ENCODE results near the gene GSTA4.

Gene GSTA4

GRCh38 chr6:52985228-52985627 is 9.9 kb downstream of the GSTA4 start:
- no peaks in the 10 kb centered on the region for H3K9me3 ChIP-seq (ENCODE audit: control insufficient read depth, insufficient read depth, low read depth, low read length)
- 0 out of 2 replicates have a peak, but pooled peaks cover under 1% of the 10 kb centered on the region for H3K4me1 ChIP-seq (ENCODE audit: control insufficient read depth, insufficient read depth, low read length)
- TF ChIP-seq SP7 (tag by site-specific recombination; IDR thresholded peaks at IDR 0.05) = no peak
- no peak for TF ChIP-seq ZFP37 (tag by site-specific recombination; IDR thresholded peaks at IDR 0.05)
- TF ChIP-seq ZNF561 (tag by site-specific recombination; IDR thresholded peaks at IDR 0.05; ENCODE audit: borderline replicate concordance) = no peak
- no peak for TF ChIP-seq ZSCAN30 (tag by site-specific recombination; IDR thresholded peaks at IDR 0.05)
- TF ChIP-seq, protein P1, sequence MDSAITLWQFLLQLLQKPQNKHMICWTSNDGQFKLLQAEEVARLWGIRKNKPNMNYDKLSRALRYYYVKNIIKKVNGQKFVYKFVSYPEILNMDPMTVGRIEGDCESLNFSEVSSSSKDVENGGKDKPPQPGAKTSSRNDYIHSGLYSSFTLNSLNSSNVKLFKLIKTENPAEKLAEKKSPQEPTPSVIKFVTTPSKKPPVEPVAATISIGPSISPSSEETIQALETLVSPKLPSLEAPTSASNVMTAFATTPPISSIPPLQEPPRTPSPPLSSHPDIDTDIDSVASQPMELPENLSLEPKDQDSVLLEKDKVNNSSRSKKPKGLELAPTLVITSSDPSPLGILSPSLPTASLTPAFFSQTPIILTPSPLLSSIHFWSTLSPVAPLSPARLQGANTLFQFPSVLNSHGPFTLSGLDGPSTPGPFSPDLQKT (IDR thresholded peaks at IDR 0.05; ENCODE audit: borderline replicate concordance, low read depth, low read length) = no peak
- TF ChIP-seq TCF7L2 (IDR thresholded peaks at IDR 0.05; ENCODE audit: borderline replicate concordance, low read depth, low read length) = no peak
- no peak for TF ChIP-seq ZNF777 (tag by site-specific recombination; IDR thresholded peaks at IDR 0.05; ENCODE audit: borderline replicate concordance)
- no peak for TF ChIP-seq ZBTB8A (tag by site-specific recombination; IDR thresholded peaks at IDR 0.05)
- no peak for TF ChIP-seq PRDM4 (tag by site-specific recombination; IDR thresholded peaks at IDR 0.05)
- no peak for TF ChIP-seq ZNF37A (tag by site-specific recombination; IDR thresholded peaks at IDR 0.05)
- TF ChIP-seq ZBTB48 (tag by site-specific recombination; IDR thresholded peaks at IDR 0.05) = no peak
- TF ChIP-seq ZNF132 (tag by site-specific recombination; IDR thresholded peaks at IDR 0.05; ENCODE audit: borderline replicate concordance) = no peak
- TF ChIP-seq ZBTB7A (tag by site-specific recombination; IDR thresholded peaks at IDR 0.05; ENCODE audit: low read depth) = no peak
- TF ChIP-seq ZNF169 (tag by site-specific recombination; IDR thresholded peaks at IDR 0.05) = no peak
- CTCF ChIA-PET = interaction anchor here (0.7 to 3.1 kb wide), 4 partner anchors 8 to 822 kb away, joined by 3 to 22 read pairs (median 6); no protein-coding TSS in a partner anchor
- no peak overlapping the region for H3K4me3 ChIP-seq (ENCODE audit: low read depth, low read length)
- peaks cover 18 to 59% of the 10 kb centered on the region in 2 experiments for H3K36me3 ChIP-seq (ENCODE audit: control insufficient read depth in 2 of 2, insufficient read depth in 1 of 2, low read length in 2 of 2)
- no peak overlapping the region for H3K27ac ChIP-seq (ENCODE audit: extremely low read depth, low read depth, low read length)
- POLR2A ChIA-PET = interaction anchor here (1.4 kb wide), 1 partner anchor 9 kb away, joined by 3 read pairs; no protein-coding TSS in a partner anchor

GRCh38 chr6:52984247-52984646 is 10.8 kb downstream of the GSTA4 start:
- ChIA-PET CTCF (interaction anchor here (3.1 kb wide), 1 partner anchor 9 kb away, joined by 22 read pairs; no protein-coding TSS in a partner anchor), POLR2A (interaction anchor here (2.7 kb wide), 1 partner anchor 10 kb away, joined by 9 read pairs; the partner anchor contains the start of gene GSTA4)
- Histone ChIP-seq H3K36me3 (ENCODE audit: control insufficient read depth in 2 of 2, insufficient read depth in 1 of 2, low read length in 2 of 2) (peaks cover 18 to 51% of the 10 kb centered on the region in 2 experiments), H3K4me1 (ENCODE audit: control insufficient read depth, insufficient read depth, low read length) (no peaks in the 10 kb centered on the region), H3K27ac (ENCODE audit: extremely low read depth, low read depth, low read length) (no peak overlapping the region), H3K9me3 (ENCODE audit: control insufficient read depth, insufficient read depth, low read depth, low read length) (no peaks in the 10 kb centered on the region), H3K4me3 (ENCODE audit: low read depth, low read length) (no peak overlapping the region)
- TF ChIP-seq, protein P2, sequence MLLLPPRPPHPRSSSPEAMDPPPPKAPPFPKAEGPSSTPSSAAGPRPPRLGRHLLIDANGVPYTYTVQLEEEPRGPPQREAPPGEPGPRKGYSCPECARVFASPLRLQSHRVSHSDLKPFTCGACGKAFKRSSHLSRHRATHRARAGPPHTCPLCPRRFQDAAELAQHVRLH (tag by site-specific recombination; IDR thresholded peaks at IDR 0.05) = no peak
- no peak for TF ChIP-seq ZNF510 (tag by site-specific recombination; IDR thresholded peaks at IDR 0.05; ENCODE audit: insufficient replicate concordance)
- TF ChIP-seq ZNF433 (tag by site-specific recombination; IDR thresholded peaks at IDR 0.05; ENCODE audit: low read depth) = no peak
- TF ChIP-seq, protein P3, sequence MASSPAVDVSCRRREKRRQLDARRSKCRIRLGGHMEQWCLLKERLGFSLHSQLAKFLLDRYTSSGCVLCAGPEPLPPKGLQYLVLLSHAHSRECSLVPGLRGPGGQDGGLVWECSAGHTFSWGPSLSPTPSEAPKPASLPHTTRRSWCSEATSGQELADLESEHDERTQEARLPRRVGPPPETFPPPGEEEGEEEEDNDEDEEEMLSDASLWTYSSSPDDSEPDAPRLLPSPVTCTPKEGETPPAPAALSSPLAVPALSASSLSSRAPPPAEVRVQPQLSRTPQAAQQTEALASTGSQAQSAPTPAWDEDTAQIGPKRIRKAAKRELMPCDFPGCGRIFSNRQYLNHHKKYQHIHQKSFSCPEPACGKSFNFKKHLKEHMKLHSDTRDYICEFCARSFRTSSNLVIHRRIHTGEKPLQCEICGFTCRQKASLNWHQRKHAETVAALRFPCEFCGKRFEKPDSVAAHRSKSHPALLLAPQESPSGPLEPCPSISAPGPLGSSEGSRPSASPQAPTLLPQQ (tag by site-specific recombination; IDR thresholded peaks at IDR 0.05) = no peak
